CD4-positive, CD25-positive, alpha-beta regulatory T cell (primary cell): ENCODE results near the gene RFC5. TPM values are rescaled to one million over a fixed set of nuclear protein-coding genes. Genes with fewer than 3 reads are reported as not detected.

Experiments used
- ATAC-seq, 2 donors: fragments of 150-1000 bp; cut with Tn5 transposase; one replicate each; pipeline ENCODE4 v1.10.0; 2021; ENCODE audit warnings: low read depth in 2 of 2, moderate number of reproducible peaks in 2 of 2, moderate library complexity in 1 of 2
- DNase-seq, 3 donors: peaks; one replicate each; pipeline versions ENCODE4 v3.0.0 to v3.0.0-alpha.2; 2012 to 2022; ENCODE audit warnings: mixed read lengths in 1 of 3
- H3K27ac ChIP-seq: one replicate; pipeline ENCODE4 v1.7.0; 2013; ENCODE audit warnings: mild to moderate bottlenecking, low read length; ENCODE audit not compliant: insufficient read depth, poor library complexity, severe bottlenecking
- H3K27me3 ChIP-seq: one replicate; pipeline ENCODE4 v1.7.0; 2013; ENCODE audit warnings: low read length; ENCODE audit not compliant: control insufficient read depth, insufficient read depth
- H3K36me3 ChIP-seq: one replicate; pipeline ENCODE4 v1.7.0; 2013; ENCODE audit warnings: mild to moderate bottlenecking, low read length, moderate library complexity; ENCODE audit not compliant: control insufficient read depth, insufficient read depth
- H3K4me1 ChIP-seq: 2 replicates; pipeline ENCODE4 v1.7.0; 2013; ENCODE audit warnings: mild to moderate bottlenecking, low read length; ENCODE audit not compliant: insufficient read depth, control insufficient read depth, poor library complexity, severe bottlenecking
- H3K4me3 ChIP-seq: one replicate; pipeline ENCODE4 v1.7.0; 2013; ENCODE audit warnings: low read depth, mild to moderate bottlenecking, low read length, moderate library complexity
- H3K9me3 ChIP-seq, 2 experiments: 1 replicate in 1 of 2; 2 replicates in 1 of 2; pipeline ENCODE4 v1.7.0; 2013; ENCODE audit warnings: low read length in 2 of 2, mild to moderate bottlenecking in 1 of 2, moderate library complexity in 1 of 2; ENCODE audit not compliant: control insufficient read depth in 2 of 2
- H3K27ac Mint-ChIP-seq, 3 donors: one replicate each; pipeline ENCODE4 v1.8.0; 2020 to 2022; ENCODE audit warnings: mild to moderate bottlenecking in 3 of 3, mixed read lengths in 3 of 3, moderate library complexity in 2 of 3
- H3K27me3 Mint-ChIP-seq: one replicate; pipeline ENCODE4 v1.8.0; 2022; ENCODE audit warnings: mild to moderate bottlenecking, mixed read lengths
- H3K36me3 Mint-ChIP-seq: one replicate; pipeline ENCODE4 v1.8.0; 2020; ENCODE audit warnings: mixed read lengths
- H3K4me1 Mint-ChIP-seq, 4 donors: one replicate each; pipeline ENCODE4 v1.8.0; 2020 to 2022; ENCODE audit warnings: mixed read lengths in 4 of 4, mild to moderate bottlenecking in 1 of 4
- H3K4me3 Mint-ChIP-seq, 4 donors: one replicate each; pipeline ENCODE4 v1.8.0; 2020 to 2022; ENCODE audit warnings: mild to moderate bottlenecking in 4 of 4, mixed read lengths in 4 of 4, moderate library complexity in 3 of 4
- H3K9me3 Mint-ChIP-seq, 7 donors: one replicate each; pipeline ENCODE4 v1.8.0; 2020 to 2022; ENCODE audit warnings: mixed read lengths in 7 of 7, mild to moderate bottlenecking in 3 of 7, moderate library complexity in 2 of 7
- polyA plus RNA-seq, 4 donors: library from polyadenylated mRNA; unstranded; fragments of 300-500 nt; fragmentation: Illumina TruSeq; gene quantifications; one replicate each; pipeline ENCODE4 v1.2.3, GENCODE V29; 2021
- total RNA-seq: library from RNA; stranded (reverse); gene quantifications from one replicate; pipeline ENCODE4 v1.2.3, GENCODE V29; 2022

RFC5 gene
- total and polyA plus RNA-seq, 5 donors from 2014 or later, result 12.0 to 21.1 (median 20.1) TPM

- Mint-ChIP-seq H3K9me3 (no peaks in the 10 kb centered on the region), H3K4me1 (peaks cover 17 to 69% (median 48%) of the 10 kb centered on the region in 4 donors), H3K4me3 (peak overlapping the region; percentile 88 to 97 (median 94)), H3K27ac (peak overlapping the region; percentile 82 to 92 (median 87)), H3K27me3 (peaks cover 7% of the 10 kb centered on the region), H3K36me3 (no peaks in the 10 kb centered on the region)
- DNase-seq, result peak in 1 of 3 donors; percentile 42
- Histone ChIP-seq H3K27ac (peak overlapping the region; percentile 79), H3K9me3 (no peaks in the 10 kb centered on the region), H3K36me3 (no peaks in the 10 kb centered on the region), H3K4me3 (peak overlapping the region; percentile 88), H3K27me3 (peaks cover 2% of the 10 kb centered on the region), H3K4me1 (peaks cover 48% of the 10 kb centered on the region)
- no peak for ATAC-seq
These were observed 45.7 kb downstream of the RFC5 start for GRCh38 chr12:118061873-118062843.

DNA sequence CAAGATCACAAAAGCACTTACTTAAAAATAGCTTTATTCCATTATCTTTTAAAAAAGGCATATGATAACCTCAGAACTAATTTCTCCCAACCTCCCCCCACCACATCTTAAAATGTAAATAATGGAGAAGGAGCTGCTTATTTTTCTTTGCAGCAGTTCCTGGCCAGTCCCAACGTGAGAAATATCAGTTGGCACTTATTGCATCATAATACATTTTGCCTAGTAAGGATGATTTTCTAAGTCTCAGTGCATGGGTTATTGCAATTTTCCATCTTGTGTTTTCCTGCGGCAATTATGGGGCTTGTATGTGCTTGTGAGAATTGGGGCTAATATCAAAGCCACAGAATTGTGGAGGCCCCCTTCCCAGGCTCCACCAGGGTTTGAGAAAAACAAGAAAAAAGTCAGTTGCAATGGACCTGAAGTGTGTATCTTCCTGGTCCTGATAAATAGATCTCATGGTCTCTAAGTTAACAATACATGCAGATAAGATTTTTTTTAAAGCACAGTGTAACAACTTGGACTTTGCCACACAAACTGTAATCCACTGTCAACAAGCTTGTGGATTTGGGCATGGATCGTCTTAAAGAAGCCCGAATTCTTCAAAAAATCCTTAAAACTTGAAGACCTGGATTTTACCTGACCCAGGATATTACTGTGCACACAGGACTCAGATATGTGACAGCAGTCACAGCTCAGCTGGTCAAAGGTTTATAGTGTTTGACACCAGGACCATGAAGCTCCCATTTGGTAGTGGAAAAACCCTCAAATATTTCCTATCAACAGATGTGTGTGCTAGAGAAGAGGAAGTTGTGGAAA lies 47.3 kb downstream of the RFC5 start:
- H3K4me1 Mint-ChIP-seq, result peaks cover 16 to 63% (median 47%) of the 10 kb centered on the region in 4 donors
- H3K27ac Mint-ChIP-seq, result peak overlapping the region in 2 of 3 donors; percentile 82 to 83
- H3K9me3 ChIP-seq, result no peaks in the 10 kb centered on the region
- H3K27me3 Mint-ChIP-seq, result peaks cover 11% of the 10 kb centered on the region
- DNase-seq (no peak), ATAC-seq (no peak)
- H3K36me3 ChIP-seq, result no peaks in the 10 kb centered on the region
- H3K27me3 ChIP-seq, result peaks cover 2% of the 10 kb centered on the region
- H3K4me3 Mint-ChIP-seq, result peak overlapping the region; percentile 71 to 94 (median 88)
- H3K27ac ChIP-seq, result no peak overlapping the region
- no peak overlapping the region for H3K4me3 ChIP-seq
- no peaks in the 10 kb centered on the region for H3K9me3 Mint-ChIP-seq
- H3K4me1 ChIP-seq, result peaks cover 48% of the 10 kb centered on the region
- no peaks in the 10 kb centered on the region for H3K36me3 Mint-ChIP-seq

DNA sequence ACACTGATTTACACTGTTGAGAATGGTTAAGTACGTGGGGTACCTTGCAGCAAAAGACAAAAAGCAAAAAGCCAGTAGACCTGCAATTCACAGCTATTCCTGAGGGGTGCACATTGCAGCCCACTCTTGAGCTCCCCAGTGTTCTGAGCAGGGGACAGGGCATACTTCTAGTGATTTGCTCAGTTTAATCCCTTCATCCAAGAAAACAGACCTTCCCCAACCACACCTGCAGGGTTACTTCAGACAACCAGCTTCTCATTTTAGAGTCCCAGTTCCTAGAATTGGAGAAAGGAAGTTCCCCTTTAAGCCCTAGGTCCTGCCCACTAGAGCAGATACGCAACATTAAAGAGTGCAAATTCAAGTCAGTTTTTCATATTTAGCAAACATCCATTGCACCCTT lies 48.1 kb downstream of the RFC5 start:
- peaks cover 2% of the 10 kb centered on the region for H3K27me3 ChIP-seq
- H3K4me3 Mint-ChIP-seq, result peak overlapping the region; percentile 65 to 94 (median 88)
- peak; percentile 53 to 57 for ATAC-seq
- peak overlapping the region; percentile 2 for H3K4me3 ChIP-seq
- peaks cover 45% of the 10 kb centered on the region for H3K4me1 ChIP-seq
- H3K36me3 ChIP-seq, result no peaks in the 10 kb centered on the region
- peaks cover 11% of the 10 kb centered on the region for H3K27me3 Mint-ChIP-seq
- no peak overlapping the region for H3K27ac ChIP-seq
- H3K9me3 Mint-ChIP-seq, result no peaks in the 10 kb centered on the region
- peaks cover 8 to 55% (median 39%) of the 10 kb centered on the region in 4 donors for H3K4me1 Mint-ChIP-seq
- peak overlapping the region in 2 of 3 donors; percentile 24 to 83 for H3K27ac Mint-ChIP-seq
- no peaks in the 10 kb centered on the region for H3K36me3 Mint-ChIP-seq
- H3K9me3 ChIP-seq, result no peaks in the 10 kb centered on the region
- peak in 2 of 3 donors; percentile 22 to 73 for DNase-seq

DNA sequence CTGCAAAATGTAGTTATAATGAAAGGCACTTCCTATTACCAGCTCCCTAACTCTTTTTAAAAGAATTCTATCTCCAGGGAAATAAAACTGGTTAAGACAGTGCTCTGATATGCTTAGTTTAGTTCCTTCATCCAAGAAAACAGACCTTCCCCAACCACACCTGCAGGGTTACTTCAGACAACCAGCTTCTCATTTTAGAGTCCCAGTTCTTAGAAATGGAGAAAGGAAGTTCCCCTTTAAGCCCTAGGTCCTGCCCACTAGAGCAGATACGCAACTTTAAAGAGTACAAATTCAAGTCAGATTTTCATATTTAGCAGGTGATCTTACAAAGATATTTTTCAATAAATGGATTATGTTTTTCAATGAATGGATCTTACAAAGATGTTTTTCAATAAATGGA lies 48.9 kb downstream of the RFC5 start:
- DNase-seq (peak in 1 of 3 donors; percentile 71), ATAC-seq (peak in 1 of 2 donors; percentile 31)
- peak overlapping the region in 2 of 3 donors; percentile 17 to 70 for H3K27ac Mint-ChIP-seq
- H3K4me1 Mint-ChIP-seq, result peaks cover 7 to 47% (median 33%) of the 10 kb centered on the region in 4 donors
- H3K36me3 Mint-ChIP-seq, result no peaks in the 10 kb centered on the region
- peak overlapping the region; percentile 2 for H3K4me3 ChIP-seq
- H3K27me3 ChIP-seq, result peaks cover 2% of the 10 kb centered on the region
- no peaks in the 10 kb centered on the region for H3K36me3 ChIP-seq
- no peaks in the 10 kb centered on the region for H3K9me3 ChIP-seq
- peak overlapping the region; percentile 65 to 94 (median 88) for H3K4me3 Mint-ChIP-seq
- no peak overlapping the region for H3K27ac ChIP-seq
- peaks cover 37% of the 10 kb centered on the region for H3K4me1 ChIP-seq
- no peaks in the 10 kb centered on the region for H3K9me3 Mint-ChIP-seq
- H3K27me3 Mint-ChIP-seq, result peaks cover 11% of the 10 kb centered on the region

DNA sequence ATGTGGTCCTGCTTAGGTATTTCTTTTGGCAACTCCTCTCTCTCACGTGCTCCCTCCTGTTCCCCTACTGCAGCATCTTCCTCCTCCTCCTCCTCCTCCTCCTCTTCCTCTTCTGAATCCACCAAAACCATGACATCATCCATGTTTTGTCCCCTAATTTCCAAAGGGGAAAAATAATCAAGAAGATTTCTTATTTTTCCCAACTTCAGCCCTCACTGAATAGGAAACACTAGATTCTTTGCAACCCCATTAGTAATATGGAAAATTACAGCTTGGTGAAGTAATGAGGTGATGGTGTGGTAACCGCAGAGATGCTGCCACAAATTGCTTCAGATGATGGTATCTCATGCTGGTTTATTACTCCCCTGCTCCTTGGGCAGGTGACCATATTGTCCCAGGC lies 51.9 kb downstream of the RFC5 start:
- Histone ChIP-seq H3K36me3 (no peaks in the 10 kb centered on the region), H3K4me3 (no peak overlapping the region), H3K27me3 (peaks cover 2% of the 10 kb centered on the region), H3K4me1 (peaks cover 17% of the 10 kb centered on the region), H3K9me3 (no peaks in the 10 kb centered on the region), H3K27ac (no peak overlapping the region)
- Mint-ChIP-seq H3K27ac (no peak overlapping the region), H3K36me3 (no peaks in the 10 kb centered on the region), H3K9me3 (no peaks in the 10 kb centered on the region), H3K27me3 (peaks cover 17% of the 10 kb centered on the region), H3K4me3 (no peak overlapping the region), H3K4me1 (peaks cover 7 to 34% (median 27%) of the 10 kb centered on the region in 4 donors)
- DNase-seq (no peak), ATAC-seq (no peak)

GRCh38 chr12:118070650-118071049 lies 54.1 kb downstream of the RFC5 start:
- no peaks in the 10 kb centered on the region for H3K27me3 ChIP-seq
- H3K4me3 ChIP-seq, result no peak overlapping the region
- no peaks in the 10 kb centered on the region for H3K9me3 ChIP-seq
- no peak overlapping the region for H3K27ac ChIP-seq
- H3K4me1 ChIP-seq, result no peaks in the 10 kb centered on the region
- H3K4me3 Mint-ChIP-seq, result no peak overlapping the region
- DNase-seq (no peak), ATAC-seq (no peak)
- no peak overlapping the region for H3K27ac Mint-ChIP-seq
- peaks cover 12% of the 10 kb centered on the region for H3K27me3 Mint-ChIP-seq
- no peaks in the 10 kb centered on the region for H3K36me3 ChIP-seq
- H3K36me3 Mint-ChIP-seq, result no peaks in the 10 kb centered on the region
- no peaks in the 10 kb centered on the region for H3K9me3 Mint-ChIP-seq
- peaks cover 1 to 12% (median 9%) of the 10 kb centered on the region in 4 donors for H3K4me1 Mint-ChIP-seq

DNA sequence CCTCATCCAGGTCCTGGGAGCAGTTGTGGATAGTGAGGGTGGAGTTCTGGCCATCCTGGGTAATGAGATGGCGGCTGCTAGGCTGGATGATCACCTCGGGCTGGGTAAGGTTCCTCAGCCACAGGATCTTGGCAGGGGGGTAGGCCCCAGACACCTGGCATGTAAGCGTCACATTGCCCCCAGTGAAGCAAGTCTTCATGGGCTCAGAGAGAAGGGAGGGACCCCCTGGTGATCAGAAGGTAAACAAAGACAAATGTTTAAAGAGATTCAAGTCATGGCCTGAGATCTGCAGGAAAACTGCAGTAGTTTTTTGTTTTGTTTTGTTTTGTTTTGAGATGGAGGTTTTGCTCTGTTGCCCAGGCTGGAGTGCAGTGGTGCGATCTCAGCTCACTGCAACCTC lies 57.3 kb downstream of the RFC5 start:
- H3K36me3 Mint-ChIP-seq, result no peaks in the 10 kb centered on the region
- no peak for ATAC-seq

More for the DNA sequence above, 57.3 kb downstream of the RFC5 start:
- Histone ChIP-seq H3K4me3 (no peak overlapping the region), H3K36me3 (no peaks in the 10 kb centered on the region), H3K27ac (no peak overlapping the region), H3K27me3 (no peaks in the 10 kb centered on the region), H3K4me1 (no peaks in the 10 kb centered on the region), H3K9me3 (no peaks in the 10 kb centered on the region)
- no peak overlapping the region for H3K4me3 Mint-ChIP-seq
- peaks cover 0 to 2% (median 0%) of the 10 kb centered on the region in 7 donors for H3K9me3 Mint-ChIP-seq
- H3K27me3 Mint-ChIP-seq, result peaks cover 6% of the 10 kb centered on the region
- no peak for DNase-seq
- H3K4me1 Mint-ChIP-seq, result peaks cover 0 to 4% (median 0%) of the 10 kb centered on the region in 4 donors
- H3K27ac Mint-ChIP-seq, result no peak overlapping the region
